ENCODE data around the gene KLF12.

The KLF12 gene

GRCh38 chr13:74134221-74134776 is at the start of gene KLF12:
Gene KLF12 (minus strand): TSS chr13:74134404.
- DNase-seq = peak; percentile 93

DNA sequence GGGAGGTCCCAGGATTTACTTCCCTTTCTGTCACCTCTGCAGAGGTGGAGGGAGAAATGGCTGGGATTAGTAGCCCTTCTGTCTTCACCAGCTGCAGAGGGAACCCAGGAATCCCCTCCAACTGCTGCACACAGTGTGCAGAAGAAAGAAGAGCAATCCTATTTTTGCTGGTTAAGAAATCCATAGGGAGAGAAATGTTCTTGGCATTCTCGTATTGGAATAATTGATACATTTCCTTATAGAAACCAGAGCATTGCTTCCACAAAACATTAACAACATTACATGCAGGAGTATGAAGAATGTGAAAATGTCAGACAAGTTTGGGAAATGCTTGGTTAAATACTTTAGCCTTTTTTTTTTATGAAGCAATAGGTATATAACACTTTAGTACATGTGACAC is 48.3 kb upstream of the KLF12 start:
- DNase-seq = no peak

DNA sequence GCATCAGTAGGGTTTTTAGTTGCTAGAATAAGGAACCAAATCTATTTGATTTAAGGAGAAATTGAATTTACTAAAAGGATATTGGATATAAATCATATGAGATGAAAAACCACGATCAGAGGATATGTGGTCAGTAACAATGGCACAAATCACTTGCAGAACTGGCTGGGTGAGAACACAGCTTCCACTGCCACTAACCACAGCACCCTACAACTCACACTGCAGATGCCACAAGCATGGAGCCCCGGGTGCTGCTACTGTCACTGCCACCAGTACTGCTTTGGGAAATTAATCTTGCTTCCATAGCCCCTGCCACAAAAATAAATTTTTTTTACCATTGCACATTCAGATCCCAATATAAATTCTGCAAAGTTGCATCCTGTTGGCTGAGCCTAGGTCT is 40.6 kb upstream of the KLF12 start:
- DNase-seq = no peak

- DNase-seq = no peak
Observed at GRCh38 chr13:74173822-74174221, 39.6 kb upstream of the KLF12 start.

GRCh38 chr13:74171641-74172040 is 37.4 kb upstream of the KLF12 start:
- no peak for DNase-seq

- DNase-seq = no peak
Observed at GRCh38 chr13:74169676-74170075, 35.5 kb upstream of the KLF12 start.

- no peak for DNase-seq
Observed at GRCh38 chr13:74168263-74168675, 34.1 kb upstream of the KLF12 start.

- no peak for DNase-seq
Observed at GRCh38 chr13:74166261-74167004, 32.2 kb upstream of the KLF12 start.

DNA sequence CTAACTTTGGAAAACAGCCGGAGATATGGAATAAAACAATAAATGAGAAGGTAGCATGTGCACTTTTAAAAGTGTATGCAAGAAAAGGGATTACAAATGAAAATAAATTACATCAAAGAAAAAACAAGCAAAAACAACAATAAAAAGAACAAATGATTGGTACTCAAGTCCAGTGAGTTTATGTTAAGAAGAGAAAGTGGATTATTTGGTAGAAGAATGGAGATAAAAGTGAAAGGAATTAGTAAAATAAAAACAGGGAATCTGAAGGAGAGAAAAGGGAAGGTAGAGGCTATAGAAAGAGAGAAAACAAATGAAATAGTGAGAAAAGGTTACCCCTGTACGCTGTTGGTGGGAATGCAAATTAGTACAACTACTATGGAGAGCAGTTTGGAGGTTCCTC is 28.6 kb upstream of the KLF12 start:
- no peak for DNase-seq

GRCh38 chr13:74162135-74162534 is 27.9 kb upstream of the KLF12 start:
- no peak for DNase-seq

DNA sequence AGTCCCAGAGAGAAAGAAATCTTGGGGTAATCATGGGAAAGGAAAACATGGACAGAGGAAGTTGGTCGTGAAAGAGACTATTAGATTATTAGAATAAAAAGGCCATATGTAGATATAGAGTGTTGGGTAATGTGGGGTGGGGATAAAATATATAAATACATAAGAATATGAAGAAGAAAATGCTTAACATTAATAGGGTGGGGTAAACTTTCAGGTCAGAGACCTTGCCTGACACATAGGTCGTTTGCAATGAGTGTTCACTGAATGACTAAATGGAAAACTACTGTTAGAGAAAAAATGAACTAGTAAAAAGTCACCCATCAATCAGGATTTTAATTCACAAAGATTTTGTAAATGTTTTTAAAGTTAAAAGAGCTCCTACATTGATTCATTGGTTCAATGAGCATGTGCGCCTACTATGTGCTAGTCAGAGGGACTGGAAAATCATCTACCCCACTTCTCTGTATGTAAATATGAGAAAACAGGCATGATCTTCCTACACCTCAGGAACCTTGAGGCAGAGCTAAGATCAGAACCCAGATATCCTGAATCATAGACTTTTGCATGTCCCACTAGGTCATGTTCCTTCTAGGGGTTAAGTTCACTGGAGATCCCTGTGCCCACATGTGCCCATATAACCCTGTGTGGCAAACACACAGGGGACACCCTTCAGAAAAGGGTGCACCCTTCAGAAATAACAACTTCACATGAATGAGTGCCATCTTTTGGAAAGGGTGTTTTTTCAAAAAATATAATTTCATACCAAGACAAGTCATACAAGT is 24.6 kb upstream of the KLF12 start:
- no peak for DNase-seq

GRCh38 chr13:74158028-74158427 is 23.8 kb upstream of the KLF12 start:
- DNase-seq = no peak

DNA sequence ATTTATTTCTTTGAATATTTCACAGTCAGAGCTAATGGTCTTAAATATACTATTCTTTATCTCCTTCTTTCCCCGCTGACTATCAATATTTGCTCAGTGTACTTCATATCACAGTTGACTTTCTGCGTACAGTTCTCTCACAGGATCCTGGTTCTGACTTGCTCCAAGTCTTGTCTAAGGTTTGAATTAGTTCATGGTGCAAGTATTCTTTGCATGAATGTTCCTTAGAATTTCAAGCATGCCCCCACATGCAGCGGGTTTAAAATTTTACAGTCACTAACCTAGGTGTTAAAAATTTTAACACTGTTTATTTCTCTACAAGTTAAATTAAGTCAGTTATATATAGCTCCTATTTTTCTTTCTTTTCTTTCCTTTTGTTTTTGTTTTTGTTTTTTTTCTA is 20.8 kb upstream of the KLF12 start:
- DNase-seq = no peak

DNA sequence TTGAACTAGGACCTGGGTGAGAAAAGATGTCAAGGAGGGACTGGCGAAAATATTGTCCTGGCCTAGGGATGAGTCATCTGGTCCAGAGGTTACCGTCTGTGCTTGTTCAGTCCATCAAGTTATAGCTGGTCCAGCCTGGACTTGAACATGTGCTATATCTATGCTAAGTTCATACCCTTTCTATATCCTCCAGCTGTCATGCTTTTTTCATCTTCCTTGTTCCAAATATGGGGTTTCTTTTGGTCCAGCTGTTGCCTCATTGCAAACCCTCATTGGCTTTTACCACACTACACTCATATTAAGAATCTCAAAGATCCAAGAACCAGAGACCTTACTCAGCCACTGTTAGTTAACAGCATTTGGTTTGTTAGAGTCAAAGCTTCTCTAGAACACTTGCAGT is 19.1 kb upstream of the KLF12 start:
- DNase-seq = no peak

GRCh38 chr13:74151859-74152258 is 17.7 kb upstream of the KLF12 start:
- no peak for DNase-seq

GRCh38 chr13:74148352-74148751 is 14.1 kb upstream of the KLF12 start:
- DNase-seq = no peak

GRCh38 chr13:74145249-74145975 is 11.2 kb upstream of the KLF12 start:
- DNase-seq = no peak

DNA sequence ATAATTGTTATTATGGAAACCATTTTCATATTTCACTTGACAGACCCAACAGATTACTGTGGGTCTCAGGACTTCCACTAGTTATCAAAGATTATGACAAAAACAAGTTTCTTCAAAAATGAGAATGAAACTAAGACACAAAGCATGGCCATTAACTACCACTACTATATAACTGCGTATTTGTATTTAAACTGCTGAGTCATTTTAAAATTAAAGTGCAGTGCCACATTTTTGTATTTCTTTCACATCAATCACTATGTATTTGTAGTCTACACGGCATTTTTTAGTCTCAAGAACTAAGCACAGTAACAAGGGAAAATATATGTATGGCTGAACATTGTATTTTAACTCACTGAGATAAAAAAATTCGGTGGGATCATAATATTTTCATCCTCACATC is 10.1 kb upstream of the KLF12 start:
- DNase-seq = no peak

DNA sequence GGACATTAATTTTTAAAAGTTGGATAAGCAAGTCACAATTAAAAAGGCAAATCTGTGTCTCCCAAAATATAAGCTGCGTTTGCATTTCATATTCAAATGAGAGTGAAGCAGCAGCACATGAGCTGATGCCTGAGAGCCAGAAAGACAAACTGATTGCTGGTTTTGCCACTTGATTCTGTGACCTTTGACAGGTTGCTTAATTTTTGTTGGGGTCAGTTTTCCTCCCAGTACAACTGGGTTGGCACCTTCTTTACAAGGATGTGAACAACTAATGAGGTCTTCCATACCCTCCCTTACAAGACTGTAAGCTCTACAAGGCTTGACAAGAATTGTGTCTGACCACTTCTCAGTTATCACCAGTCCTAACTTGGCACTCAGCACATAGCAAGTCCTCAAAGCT is 8.1 kb upstream of the KLF12 start:
- no peak for DNase-seq

- DNase-seq = no peak
Observed at GRCh38 chr13:74138241-74138640, 4.0 kb upstream of the KLF12 start.

DNA sequence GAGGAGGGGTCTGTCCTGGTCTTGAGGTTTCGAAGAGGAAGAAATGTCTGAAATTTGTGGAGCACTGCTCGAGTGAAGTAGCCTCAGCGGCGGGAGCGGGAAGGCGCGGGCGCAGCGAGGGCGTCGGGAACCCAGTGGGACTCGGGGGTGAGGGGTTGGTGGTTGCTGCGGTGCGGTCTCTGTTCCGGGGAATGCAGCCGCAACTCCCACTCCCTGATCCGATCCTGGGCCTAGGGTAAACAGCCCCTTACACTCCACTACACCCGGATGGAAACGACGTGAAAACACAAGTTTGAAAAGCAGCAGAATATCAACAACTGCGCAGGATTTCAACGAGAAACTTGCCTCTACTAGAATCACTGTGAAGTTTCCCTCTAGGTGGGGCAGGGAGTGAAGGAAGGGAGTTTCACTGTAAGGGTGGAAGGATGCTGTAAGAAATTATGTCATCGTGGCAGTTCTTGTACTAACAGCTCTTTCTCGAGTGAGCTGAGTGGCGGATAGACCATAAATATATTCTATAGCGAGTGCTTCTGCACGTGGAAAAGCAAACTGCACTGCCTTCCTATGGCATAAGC is 2.0 kb upstream of the KLF12 start:
- DNase-seq = peak; percentile 67

GRCh38 chr13:74135326-74136083 is 1.3 kb upstream of the KLF12 start:
- DNase-seq = peak; percentile 72

Measured in stimulated activated CD8-positive, alpha-beta memory T cell treated with anti-CD3 and anti-CD28 coated beads, Interleukin-4, amount 100 ng/mL, for 48 hours (primary cell).